GM12878 (cell line): ENCODE measurements around the gene ARFGAP3. TPM values are rescaled to one million over a fixed set of nuclear protein-coding genes. Genes with fewer than 3 reads are reported as not detected.

Experiments
- ATAC-seq: fragments of 200-7000 bp; cut with Tn5 transposase; 3 replicates; pipeline ENCODE4 v1.9.1; 2020; ENCODE audit warnings: mild to moderate bottlenecking, moderate library complexity
- BruUV-seq: library from RNA; stranded (reverse); fragments of 400-500 nt; replicated peaks from 2 replicates; lab custom pipeline; 2021; lab: Mats Ljungman, UMichigan
- CTCF ChIA-PET: fragments of 300-600 bp; sonication (Branson Sonifier 250); formaldehyde crosslinking; extraction: SDS; loops from one replicate; lab custom pipeline; 2021; ENCODE audit warnings: inconsistent platforms; lab: Yijun Ruan, JAX
- POLR2A ChIA-PET: fragments of 350-600 bp; formaldehyde crosslinking; extraction: SDS; loops from one replicate; lab custom pipeline; 2021; ENCODE audit warnings: inconsistent platforms; lab: Charles Lee
- RAD21 ChIA-PET: fragments of 300-600 bp; sonication (Branson Sonifier 250); formaldehyde crosslinking; loops from one replicate; lab custom pipeline; 2023; ENCODE audit warnings: antibody characterized with exemption; ENCODE audit not compliant: unreplicated experiment; lab: Charles Lee
- SMC1A ChIA-PET: fragments of 300-600 bp; sonication (Branson Sonifier 250); formaldehyde crosslinking; loops from one replicate; lab custom pipeline; 2023; ENCODE audit not compliant: unreplicated experiment, uncharacterized antibody; lab: Charles Lee
- DNase-seq: peaks from one replicate; pipeline ENCODE4 v3.0.0-alpha.2; 2011; ENCODE audit warnings: low read depth, low spot score
- FAIRE-seq: peaks from 3 replicates; lab custom pipeline; 2011; peaks lifted over from hg19 to GRCh38; lab: Jason Lieb, UNC
- H2AFZ ChIP-seq: 2 replicates; pipeline ENCODE4 v1.6.0; 2011; ENCODE audit warnings: low read depth, low read length, control low read depth; ENCODE audit not compliant: control insufficient read depth
- H3K27ac ChIP-seq: 2 replicates; pipeline ENCODE4 v1.5.1; 2011; ENCODE audit warnings: control low read depth; ENCODE audit not compliant: control insufficient read depth, insufficient read depth
- H3K27me3 ChIP-seq, 2 experiments: replicated peaks in 1 of 2; 2 replicates each; pipeline versions ENCODE4 v1.6.0 to v1.6.1; 2011; ENCODE audit warnings: low read length in 1 of 2; ENCODE audit not compliant: control insufficient read depth in 2 of 2, insufficient read depth in 2 of 2
- H3K36me3 ChIP-seq, 2 experiments: 2 replicates each; pipeline ENCODE4 v1.5.1; 2011; ENCODE audit warnings: low read length in 1 of 2; ENCODE audit not compliant: control insufficient read depth in 2 of 2, insufficient read depth in 2 of 2
- H3K4me1 ChIP-seq: 2 replicates; pipeline ENCODE4 v1.6.1; 2011; ENCODE audit warnings: mild to moderate bottlenecking, low read length, moderate library complexity, mixed read lengths; ENCODE audit not compliant: control insufficient read depth, insufficient read depth
- H3K4me2 ChIP-seq: 2 replicates; pipeline ENCODE4 v1.6.0; 2011; ENCODE audit warnings: control low read depth; ENCODE audit not compliant: control insufficient read depth, insufficient read depth
- H3K4me3 ChIP-seq: fragments of 200-600 bp; sonication (generic); 2 replicates; pipeline ENCODE4 v1.5.1; 2016
- H3K79me2 ChIP-seq: 2 replicates; pipeline ENCODE4 v1.6.0; 2011; ENCODE audit warnings: low read length; ENCODE audit not compliant: control insufficient read depth, insufficient read depth
- H3K9ac ChIP-seq: 2 replicates; pipeline ENCODE4 v1.8.0; 2011; ENCODE audit warnings: low read length, control low read depth, mixed read lengths; ENCODE audit not compliant: control insufficient read depth, insufficient read depth
- H3K9me3 ChIP-seq: replicated peaks from 3 replicates; pipeline ENCODE4 v1.5.1; 2011; ENCODE audit warnings: mild to moderate bottlenecking, low read length; ENCODE audit not compliant: control insufficient read depth, insufficient read depth
- H4K20me1 ChIP-seq: 2 replicates; pipeline ENCODE4 v1.6.0; 2011; ENCODE audit not compliant: control insufficient read depth, insufficient read depth
- MLLT1 ChIP-seq: fragments of 450-650 bp; IDR thresholded peaks from 2 replicates; pipeline ENCODE4 v1.6.1; 2016; ENCODE audit warnings: mild to moderate bottlenecking
- RELB ChIP-seq: fragments of 450-650 bp; IDR thresholded peaks from 2 replicates; pipeline ENCODE4 v1.6.1; 2017; ENCODE audit warnings: low read depth, mild to moderate bottlenecking, moderate library complexity
- WGBS: methylation state at CpG from one replicate; pipeline ENCODE4 v1.1.6; 2016; ENCODE audit warnings: low lambda C conversion rate; ENCODE audit not compliant: insufficient replicate concordance, insufficient coverage; ENCODE audit errors: missing lambda C conversion rate; 5-methylcytosine and 5-hydroxymethylcytosine counted together
- in situ Hi-C: fragments of 300-500 bp; cut with MboI; formaldehyde crosslinking; loops from 9 replicates; pipeline ENCODE4 v1.14.3; 2018; ENCODE audit warnings: mixed read lengths
- intact Hi-C: fragments of 100-400 bp; cut with micrococcal nuclease; formaldehyde crosslinking; loops from one replicate; pipeline ENCODE4 v1.14.2; 2022; ENCODE audit not compliant: unreplicated experiment
- polyA plus RNA-seq, 11 experiments: library from polyadenylated mRNA; depleted of rRNA in 4 of 11; unstranded in 6 of 11; stranded (reverse) in 5 of 11; fragments of >200 nt; fragmentation: Nextera tagmentation in 4 of 11; fragmentation: Illumina TruSeq in 1 of 11; extraction: Ambion mirVana in 4 of 11; extraction: Trizol in 1 of 11; gene quantifications; 1 replicate in 1 of 11; 2 replicates in 10 of 11; pipeline versions ENCODE4 v1.2.1 to v1.2.3, GENCODE V29; 2011 to 2016; ENCODE audit warnings: inconsistent platforms in 2 of 11, missing spikeins in 2 of 11, low read depth in 1 of 11
- total RNA-seq, 4 experiments: library from RNA; depleted of rRNA in 3 of 4; stranded (reverse); fragments of >200 nt in 3 of 4; fragmentation: Illumina TruSeq in 1 of 4; extraction: Trizol in 1 of 4; gene quantifications; 2 replicates each; pipeline versions ENCODE4 v1.2.1 to v1.2.3, GENCODE V29; 2013 to 2021

The ARFGAP3 gene
- total and polyA plus RNA-seq, 10 of the 15 experiments (the other 5 are each of a cell fraction or from before 2014, with no cell fraction given), result 29.7 to 50.8 (median 39.5) TPM

- WGBS, result 88% methylated on average over 8 of the region's 8 CpGs
- intact Hi-C loops, result no loop called here
- ChIA-PET RAD21 (interaction anchor here (0.5 to 1.9 kb wide), 4 partner anchors 12 to 236 kb away, joined by 3 to 16 read pairs (median 4); no protein-coding TSS in a partner anchor), SMC1A (interaction anchor here (1.0 to 1.7 kb wide), 4 partner anchors 13 to 204 kb away, joined by 3 to 4 read pairs (median 4); no protein-coding TSS in a partner anchor), POLR2A (interaction anchor here (1.4 to 2.6 kb wide), 2 partner anchors 12 to 21 kb away, joined by 7 to 10 read pairs; no protein-coding TSS in a partner anchor), CTCF (no interaction called here)
- BruUV-seq, result no TSS peak
- in situ Hi-C loops, result no loop called here
- FAIRE-seq (peak; percentile 41), ATAC-seq (no peak), DNase-seq (no peak)
- TF ChIP-seq MLLT1 (0 out of 2 replicates have a peak, but pooled peaks have one; percentile 45), RELB (no peak)
- Histone ChIP-seq H3K27ac (no peak overlapping the region), H3K4me1 (no peaks in the 10 kb centered on the region), H4K20me1 (no peaks in the 10 kb centered on the region; the same call in 1 of the 2 replicates), H3K9ac (no peak overlapping the region; the same call in 1 of the 2 replicates), H2AFZ (no peak overlapping the region), H3K4me2 (peak overlapping the region; percentile 96), H3K27me3 (no peaks in the 10 kb centered on the region), H3K9me3 (no peaks in the 10 kb centered on the region; the same call in 2 of the 3 replicates), H3K79me2 (peaks cover 41% of the 10 kb centered on the region), H3K4me3 (0 out of 2 replicates have a peak overlapping the region, but pooled peaks have one; percentile 28), H3K36me3 (no peaks in the 10 kb centered on the region; a peak in 1 of 4 replicates)
Measured at GRCh38 chr22:42855211-42855610, 1.9 kb downstream of the ARFGAP3 start.
